Activated CD8-positive, alpha-beta memory T cell treated with anti-CD3 and anti-CD28 coated beads, Interleukin-2, amount 50 U/mL, for 4 hours (primary cell): Measurements from ENCODE around the gene KCP.

Source experiments
- DNase-seq: peaks from one replicate; pipeline ENCODE4 v3.0.0-alpha.2; 2020

KCP gene

GRCh38 chr7:128869138-128869943 is 41.2 kb downstream of the KCP start:
- DNase-seq: peak; percentile 44

- DNase-seq: no peak
These were observed 41.8 kb downstream of the KCP start for GRCh38 chr7:128868624-128869137.

- no peak for DNase-seq
These were observed 42.5 kb downstream of the KCP start for GRCh38 chr7:128867842-128868623.

- no peak for DNase-seq
These were observed 43.3 kb downstream of the KCP start for GRCh38 chr7:128867241-128867640.

GRCh38 chr7:128865996-128866877 is 44.3 kb downstream of the KCP start:
- no peak for DNase-seq

GRCh38 chr7:128865303-128865702 is 45.2 kb downstream of the KCP start:
- no peak for DNase-seq

- DNase-seq: peak; percentile 35
These were observed 47.0 kb downstream of the KCP start for GRCh38 chr7:128863433-128863989.

- peak; percentile 99 for DNase-seq
These were observed 47.7 kb downstream of the KCP start, which contains the start of gene ATP6V1F for GRCh38 chr7:128862571-128863432. Gene ATP6V1F (plus strand): TSS chr7:128862856. CDS start chr7:128862905, 49 bp downstream.

- DNase-seq: no peak
These were observed 48.4 kb downstream of the KCP start for GRCh38 chr7:128861957-128862570.

- DNase-seq: no peak
These were observed 50.1 kb downstream of the KCP start for GRCh38 chr7:128860158-128861073.

GRCh38 chr7:128859232-128860157 is 51.0 kb downstream of the KCP start:
- no peak for DNase-seq

- no peak for DNase-seq
These were observed 51.9 kb downstream of the KCP start for GRCh38 chr7:128858380-128859231.

- DNase-seq: no peak
These were observed 54.3 kb downstream of the KCP start for GRCh38 chr7:128856001-128856718.

GRCh38 chr7:128855559-128855958 is 55.0 kb downstream of the KCP start:
- DNase-seq: no peak

- no peak for DNase-seq
These were observed 56.1 kb downstream of the KCP start for GRCh38 chr7:128854396-128854795.

- no peak for DNase-seq
These were observed 56.7 kb downstream of the KCP start for GRCh38 chr7:128853799-128854198.
